Adrenal gland (tissue), 5 donors: Measurements from ENCODE around the gene P2RY2.

ENCODE experiments used
- POLR2A ChIP-seq, 2 donors: fragments of 450-650 bp; IDR thresholded peaks; one replicate each; pipeline ENCODE4 v1.6.1; 2017; ENCODE audit warnings: antibody characterized with exemption in 2 of 2, mild to moderate bottlenecking in 2 of 2, moderate library complexity in 1 of 2
- TF ChIP-seq, protein P1 (sequence below), 6 experiments: fragments of 450-650 bp in 4 of 6; fragments of 200-600 bp in 2 of 6; sonication (generic) in 1 of 6; IDR thresholded peaks; 1 replicate in 5 of 6; 2 replicates in 1 of 6; pipeline versions ENCODE4 v1.5.1 to v1.8.0; 2016 to 2021; ENCODE audit warnings: antibody characterized with exemption in 6 of 6, mild to moderate bottlenecking in 2 of 6, moderate library complexity in 1 of 6
- donor health status: DM: no; HTN: no; CAD: no.

- TF ChIP-seq, protein P1, sequence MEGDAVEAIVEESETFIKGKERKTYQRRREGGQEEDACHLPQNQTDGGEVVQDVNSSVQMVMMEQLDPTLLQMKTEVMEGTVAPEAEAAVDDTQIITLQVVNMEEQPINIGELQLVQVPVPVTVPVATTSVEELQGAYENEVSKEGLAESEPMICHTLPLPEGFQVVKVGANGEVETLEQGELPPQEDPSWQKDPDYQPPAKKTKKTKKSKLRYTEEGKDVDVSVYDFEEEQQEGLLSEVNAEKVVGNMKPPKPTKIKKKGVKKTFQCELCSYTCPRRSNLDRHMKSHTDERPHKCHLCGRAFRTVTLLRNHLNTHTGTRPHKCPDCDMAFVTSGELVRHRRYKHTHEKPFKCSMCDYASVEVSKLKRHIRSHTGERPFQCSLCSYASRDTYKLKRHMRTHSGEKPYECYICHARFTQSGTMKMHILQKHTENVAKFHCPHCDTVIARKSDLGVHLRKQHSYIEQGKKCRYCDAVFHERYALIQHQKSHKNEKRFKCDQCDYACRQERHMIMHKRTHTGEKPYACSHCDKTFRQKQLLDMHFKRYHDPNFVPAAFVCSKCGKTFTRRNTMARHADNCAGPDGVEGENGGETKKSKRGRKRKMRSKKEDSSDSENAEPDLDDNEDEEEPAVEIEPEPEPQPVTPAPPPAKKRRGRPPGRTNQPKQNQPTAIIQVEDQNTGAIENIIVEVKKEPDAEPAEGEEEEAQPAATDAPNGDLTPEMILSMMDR (IDR thresholded peaks at IDR 0.05) = no peak
- no peak for TF ChIP-seq POLR2A (IDR thresholded peaks at IDR 0.05)
Observed at GRCh38 chr11:73175551-73176144, 42.4 kb upstream of the P2RY2 start.
